Measurements from ENCODE around the gene PRDM5.

GRCh38 chr4:120730777-120731320 is 191.7 kb downstream of the PRDM5 start:
- TF ChIP-seq EZH2 (IDR thresholded peaks at IDR 0.05; ENCODE audit: borderline replicate concordance, low read length), result no peak
- TF ChIP-seq CTCF (IDR thresholded peaks at IDR 0.05; ENCODE audit: low read length), result no peak

All from OCI-LY1 (cell line).